ENCODE data around the gene NHS.

DNA sequence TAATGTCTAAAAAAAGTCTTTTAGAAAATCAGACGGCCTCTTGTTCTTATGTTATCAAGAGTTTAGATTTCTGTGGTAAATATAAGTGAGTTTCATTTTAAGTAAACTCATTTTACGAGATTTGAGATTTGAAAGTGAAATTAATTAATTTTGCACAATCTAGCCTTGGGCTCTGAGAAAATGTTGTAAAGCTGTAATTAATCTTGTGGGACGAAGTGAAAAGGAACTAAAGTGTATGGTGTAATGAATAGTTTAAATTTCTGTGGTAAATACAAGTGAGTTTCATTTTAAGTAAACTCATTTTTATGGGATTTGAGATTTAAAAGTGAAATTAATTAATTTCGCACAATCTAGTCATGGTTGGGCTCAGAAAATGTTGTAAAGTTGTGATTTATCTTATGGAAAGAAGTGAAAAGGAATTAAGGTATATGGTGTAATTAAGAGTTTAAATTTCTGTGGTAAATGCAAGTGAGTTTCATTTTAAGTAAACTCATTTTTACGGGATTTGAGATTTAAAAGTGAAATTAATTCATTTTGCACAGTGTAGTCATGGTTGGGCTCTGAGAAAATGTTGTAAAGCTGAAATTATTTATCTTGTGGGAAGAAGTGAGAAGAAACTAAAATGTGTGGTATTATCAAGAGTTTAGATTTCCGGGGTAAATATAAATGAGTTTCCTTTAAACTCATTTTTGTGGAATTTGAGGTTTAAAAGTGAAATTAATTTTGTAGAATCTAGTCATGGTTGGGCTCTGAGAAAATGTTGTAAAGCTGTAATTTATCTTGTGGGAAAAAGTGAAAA lies 363.9 kb downstream of the NHS start:
- TF ChIP-seq, protein P1, sequence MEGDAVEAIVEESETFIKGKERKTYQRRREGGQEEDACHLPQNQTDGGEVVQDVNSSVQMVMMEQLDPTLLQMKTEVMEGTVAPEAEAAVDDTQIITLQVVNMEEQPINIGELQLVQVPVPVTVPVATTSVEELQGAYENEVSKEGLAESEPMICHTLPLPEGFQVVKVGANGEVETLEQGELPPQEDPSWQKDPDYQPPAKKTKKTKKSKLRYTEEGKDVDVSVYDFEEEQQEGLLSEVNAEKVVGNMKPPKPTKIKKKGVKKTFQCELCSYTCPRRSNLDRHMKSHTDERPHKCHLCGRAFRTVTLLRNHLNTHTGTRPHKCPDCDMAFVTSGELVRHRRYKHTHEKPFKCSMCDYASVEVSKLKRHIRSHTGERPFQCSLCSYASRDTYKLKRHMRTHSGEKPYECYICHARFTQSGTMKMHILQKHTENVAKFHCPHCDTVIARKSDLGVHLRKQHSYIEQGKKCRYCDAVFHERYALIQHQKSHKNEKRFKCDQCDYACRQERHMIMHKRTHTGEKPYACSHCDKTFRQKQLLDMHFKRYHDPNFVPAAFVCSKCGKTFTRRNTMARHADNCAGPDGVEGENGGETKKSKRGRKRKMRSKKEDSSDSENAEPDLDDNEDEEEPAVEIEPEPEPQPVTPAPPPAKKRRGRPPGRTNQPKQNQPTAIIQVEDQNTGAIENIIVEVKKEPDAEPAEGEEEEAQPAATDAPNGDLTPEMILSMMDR (IDR thresholded peaks at IDR 0.05) = no peak
- no peak for TF ChIP-seq ZFX (IDR thresholded peaks at IDR 0.05; ENCODE audit: borderline replicate concordance)
